Thyroid gland (tissue), 4 donors: ENCODE data around the gene PHACTR3. TPM values are rescaled to one million over a fixed set of nuclear protein-coding genes. Genes with fewer than 3 reads are reported as not detected.

ENCODE experiments used
- DNase-seq, 2 donors: peaks; one replicate each; pipeline ENCODE4 v3.0.0-alpha.2; 2019
- H3K27ac ChIP-seq, 3 donors: fragments of 200-600 bp; sonication (generic); 1 replicate in 2 of 3; 2 replicates in 1 of 3; pipeline ENCODE4 v1.5.1; 2016 to 2019; ENCODE audit warnings: mild to moderate bottlenecking in 1 of 3, moderate library complexity in 1 of 3
- H3K27me3 ChIP-seq: fragments of 200-600 bp; sonication (generic); one replicate; pipeline ENCODE4 v1.5.1; 2019
- H3K36me3 ChIP-seq, 2 donors: fragments of 200-600 bp; sonication (generic); one replicate each; pipeline ENCODE4 v1.5.1; 2016 to 2019
- H3K4me1 ChIP-seq, 2 donors: fragments of 200-600 bp; sonication (generic); one replicate each; pipeline ENCODE4 v1.5.1; 2017 to 2019
- H3K4me3 ChIP-seq, 3 donors: fragments of 200-600 bp; sonication (generic); replicated peaks in 1 of 3; 1 replicate in 2 of 3; 2 replicates in 1 of 3; pipeline ENCODE4 v1.5.1; 2016; ENCODE audit warnings: mild to moderate bottlenecking in 1 of 3
- H3K9me3 ChIP-seq: fragments of 200-600 bp; sonication (generic); one replicate; pipeline ENCODE4 v1.5.1; 2017
- CTCF ChIP-seq, 6 experiments: fragments of 200-600 bp in 3 of 6; fragments of 450-650 bp in 3 of 6; sonication (generic) in 3 of 6; IDR thresholded peaks; one replicate each; pipeline ENCODE4 v1.5.1; 2016 to 2019; ENCODE audit warnings: antibody characterized with exemption in 6 of 6, mild to moderate bottlenecking in 2 of 6, inconsistent platforms in 1 of 6, moderate library complexity in 1 of 6
- POLR2A ChIP-seq, 2 donors: fragments of 450-650 bp; IDR thresholded peaks; one replicate each; pipeline ENCODE4 v1.6.1; 2017; ENCODE audit warnings: antibody characterized with exemption in 2 of 2, mild to moderate bottlenecking in 2 of 2, moderate library complexity in 1 of 2
- WGBS, 2 donors: methylation state at CpG; one replicate each; pipeline ENCODE4 v1.1.5; 2017; 5-methylcytosine and 5-hydroxymethylcytosine counted together
- intact Hi-C: fragments of 100-400 bp; cut with DNase I; formaldehyde crosslinking; loops from one replicate; pipeline ENCODE4 v1.15.1; 2023
- total RNA-seq, 4 donors: library from RNA; depleted of rRNA; stranded (reverse); fragments of >200 nt; gene quantifications; one replicate each; pipeline ENCODE4 v1.2.3, GENCODE V29; 2016

The PHACTR3 gene
- total RNA-seq, 4 donors from 2014 or later: 2.4 TPM; not detected in 3

- Histone ChIP-seq H3K27ac (no peak overlapping the region), H3K36me3 (no peaks in the 10 kb centered on the region), H3K9me3 (no peaks in the 10 kb centered on the region), H3K4me3 (no peak overlapping the region), H3K27me3 (no peaks in the 10 kb centered on the region), H3K4me1 (no peaks in the 10 kb centered on the region)
- WGBS, 2 donors: 92 to 97% methylated on average over 2 of the region's 2 CpGs
- DNase-seq: no peak
- TF ChIP-seq CTCF (IDR thresholded peaks at IDR 0.05) (no peak), POLR2A (IDR thresholded peaks at IDR 0.05) (no peak)
- intact Hi-C loops: no loop called here
Observed at GRCh38 chr20:59857966-59858365, 253.6 kb downstream of the PHACTR3 start.

- H3K27ac ChIP-seq: no peak overlapping the region
- no peaks in the 10 kb centered on the region for H3K27me3 ChIP-seq
- DNase-seq: no peak
- intact Hi-C loops: no loop called here
- WGBS, 2 donors: 93% methylated on average over 5 of the region's 5 CpGs
- H3K4me1 ChIP-seq: no peaks in the 10 kb centered on the region
- TF ChIP-seq CTCF (IDR thresholded peaks at IDR 0.05): no peak
- no peak for TF ChIP-seq POLR2A (IDR thresholded peaks at IDR 0.05)
- H3K36me3 ChIP-seq: no peaks in the 10 kb centered on the region
- no peaks in the 10 kb centered on the region for H3K9me3 ChIP-seq
- H3K4me3 ChIP-seq: no peak overlapping the region
Observed at GRCh38 chr20:59858425-59858824, 254.1 kb downstream of the PHACTR3 start.

- Histone ChIP-seq H3K27me3 (no peaks in the 10 kb centered on the region), H3K27ac (no peak overlapping the region), H3K9me3 (no peaks in the 10 kb centered on the region), H3K4me1 (no peaks in the 10 kb centered on the region), H3K36me3 (no peaks in the 10 kb centered on the region), H3K4me3 (no peak overlapping the region)
- TF ChIP-seq CTCF (IDR thresholded peaks at IDR 0.05) (no peak), POLR2A (IDR thresholded peaks at IDR 0.05) (no peak)
- no peak for DNase-seq
- WGBS, 2 donors: 77 to 80% methylated on average over 4 of the region's 4 CpGs
- intact Hi-C loops: no loop called here
Observed at GRCh38 chr20:59861401-59861800, 257.1 kb downstream of the PHACTR3 start.

GRCh38 chr20:59863058-59863457, 258.7 kb downstream of the PHACTR3 start:
- Histone ChIP-seq H3K4me3 (no peak overlapping the region), H3K4me1 (no peaks in the 10 kb centered on the region), H3K27ac (no peak overlapping the region), H3K27me3 (no peaks in the 10 kb centered on the region), H3K36me3 (no peaks in the 10 kb centered on the region), H3K9me3 (no peaks in the 10 kb centered on the region)
- intact Hi-C loops: no loop called here
- no peak for DNase-seq
- TF ChIP-seq CTCF (IDR thresholded peaks at IDR 0.05) (no peak), POLR2A (IDR thresholded peaks at IDR 0.05) (no peak)
- WGBS, 2 donors: 91 to 94% methylated on average over 3 of the region's 3 CpGs

GRCh38 chr20:59864726-59865125, 260.4 kb downstream of the PHACTR3 start:
- no peaks in the 10 kb centered on the region for H3K4me1 ChIP-seq
- no peaks in the 10 kb centered on the region for H3K9me3 ChIP-seq
- intact Hi-C loops: no loop called here
- no peak for DNase-seq
- no peak overlapping the region for H3K4me3 ChIP-seq
- H3K36me3 ChIP-seq: no peaks in the 10 kb centered on the region
- 96% methylated on average over 1 of the region's 1 CpG for WGBS, 2 donors
- no peak for TF ChIP-seq POLR2A (IDR thresholded peaks at IDR 0.05)
- no peak for TF ChIP-seq CTCF (IDR thresholded peaks at IDR 0.05)
- no peaks in the 10 kb centered on the region for H3K27me3 ChIP-seq
- no peak overlapping the region for H3K27ac ChIP-seq
